K562 (cell line): Measurements from ENCODE around the gene PSMD4. TPM values are rescaled to one million over a fixed set of nuclear protein-coding genes. Genes with fewer than 3 reads are reported as not detected.

Experiments used
- AFF4 ChIP-seq: sonication (generic); formaldehyde crosslinking; IDR thresholded peaks from 2 replicates; pipeline ENCODE4 v1.8.0; 2023; ENCODE audit warnings: mild to moderate bottlenecking, missing genetic modification reagents
- GTF2E2 ChIP-seq: fragments of 200-800 bp; sonication (Bioruptor generic); IDR thresholded peaks from 2 replicates; pipeline ENCODE4 v1.6.1; 2016; ENCODE audit warnings: missing genetic modification characterization, missing compliant biosample characterization
- ZBTB11 ChIP-seq, 3 experiments: fragments of 200-800 bp in 1 of 3; fragments of 250-450 bp in 1 of 3; fragments of 450-650 bp in 1 of 3; sonication (Bioruptor Pico) in 1 of 3; sonication (Bioruptor generic) in 1 of 3; formaldehyde crosslinking in 1 of 3; IDR thresholded peaks; 2 replicates each; pipeline versions ENCODE4 v1.6.1 to v1.8.0; 2016 to 2022; ENCODE audit warnings: mild to moderate bottlenecking in 2 of 3, missing genetic modification characterization in 2 of 3, missing compliant biosample characterization in 1 of 3, moderate library complexity in 1 of 3
- ZNF717 ChIP-seq: fragments of 250-450 bp; sonication (Bioruptor Pico); IDR thresholded peaks from 2 replicates; pipeline ENCODE4 v1.5.0; 2021
- polyA plus RNA-seq, 8 experiments: library from polyadenylated mRNA; depleted of rRNA in 4 of 8; stranded (reverse) in 5 of 8; unstranded in 3 of 8; fragments of >200 nt; fragmentation: Nextera tagmentation in 2 of 8; fragmentation: Illumina TruSeq in 1 of 8; extraction: Ambion mirVana in 2 of 8; extraction: Trizol in 1 of 8; gene quantifications; 2 replicates each; pipeline versions ENCODE4 v1.2.1 to v1.2.3, GENCODE V29; 2011 to 2014; ENCODE audit warnings: inconsistent platforms in 1 of 8, missing spikeins in 1 of 8
- total RNA-seq, 7 experiments: library from RNA; depleted of rRNA in 6 of 7; stranded (reverse); fragments of >200 nt in 6 of 7; fragmentation: Illumina TruSeq in 2 of 7; extraction: Trizol in 2 of 7; gene quantifications; 2 replicates each; pipeline versions ENCODE4 v1.2.1 to v1.2.3, GENCODE V29; 2011 to 2021; ENCODE audit warnings: low replicate concordance in 1 of 7
- TF ChIP-seq, protein P1 (sequence below): fragments of 450-650 bp; conservative IDR thresholded peaks from 2 replicates; pipeline ENCODE4 v1.6.1; 2016; ENCODE audit warnings: missing genetic modification characterization, low read depth, mild to moderate bottlenecking, control low read depth, missing compliant biosample characterization
- TF ChIP-seq, protein P2 (sequence below): fragments of 250-450 bp; sonication (Bioruptor Pico); IDR thresholded peaks from 2 replicates; pipeline ENCODE4 v1.4.0; 2020; ENCODE audit warnings: mild to moderate bottlenecking, moderate library complexity, borderline replicate concordance
- TF ChIP-seq, protein P3 (sequence below): sonication (generic); formaldehyde crosslinking; IDR thresholded peaks from 2 replicates; pipeline ENCODE4 v1.8.0; 2022; ENCODE audit warnings: missing genetic modification reagents, mild to moderate bottlenecking, moderate library complexity, borderline replicate concordance
- TF ChIP-seq, protein P4 (sequence below): fragments of 250-450 bp; sonication (Bioruptor Pico); IDR thresholded peaks from 2 replicates; pipeline ENCODE4 v1.9.0; 2021; ENCODE audit warnings: mild to moderate bottlenecking, inconsistent platforms

PSMD4 gene
- total and polyA plus RNA-seq, 9 of the 15 experiments (the other 6 are each of a cell fraction or from before 2014, with no cell fraction given): 194 to 353 (median 295) TPM

DNA sequence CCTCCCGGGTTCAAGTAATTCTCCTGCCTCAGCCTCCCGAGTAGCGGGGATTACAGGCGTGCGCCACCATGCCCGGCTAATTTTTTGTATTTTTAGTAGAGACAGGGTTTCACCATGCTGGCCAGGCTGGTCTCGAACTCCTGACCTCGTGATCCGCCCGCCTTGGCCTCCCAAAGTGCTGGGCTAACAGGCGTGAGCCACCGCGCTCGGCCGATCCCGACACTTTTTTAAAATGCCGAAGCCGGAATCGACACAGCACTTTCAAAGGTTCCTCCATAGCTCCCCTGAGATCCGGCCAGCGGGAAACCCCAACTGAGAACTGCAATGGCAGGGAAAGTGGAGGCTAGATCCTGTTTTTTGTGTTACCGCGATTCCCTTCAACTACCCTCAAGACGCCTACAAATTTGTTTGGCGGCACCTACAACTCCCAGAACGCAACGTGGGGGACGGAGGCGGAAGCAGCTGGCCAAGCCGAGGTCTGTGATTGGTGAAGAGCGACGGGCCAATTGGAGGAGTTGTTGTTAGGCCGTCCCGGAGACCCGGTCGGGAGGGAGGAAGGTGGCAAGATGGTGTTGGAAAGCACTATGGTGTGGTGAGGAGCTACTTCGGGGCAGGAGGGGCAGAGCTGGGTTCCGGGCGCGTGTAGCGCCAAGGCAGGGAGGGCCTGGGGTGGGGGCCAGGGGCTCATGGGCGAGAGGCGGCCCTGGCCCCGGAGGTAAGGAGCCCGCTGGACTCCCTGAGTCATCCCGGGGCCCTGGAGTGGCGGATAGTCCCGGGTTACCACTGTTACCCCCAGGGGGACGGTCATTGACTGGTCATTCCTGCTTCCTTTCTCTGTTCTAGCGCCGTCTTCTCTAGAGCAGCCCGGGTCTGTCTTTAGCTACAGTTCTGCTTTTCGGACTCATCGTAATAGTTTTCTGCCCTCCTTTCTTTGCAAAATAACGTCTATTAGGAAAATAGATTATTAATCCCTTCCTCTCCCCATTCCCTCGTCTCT is at the start of gene PSMD4 (continued):
- no peak; the same call in 1 of the 2 replicates for TF ChIP-seq GTF2E2 (tag)
- TF ChIP-seq, protein P1, sequence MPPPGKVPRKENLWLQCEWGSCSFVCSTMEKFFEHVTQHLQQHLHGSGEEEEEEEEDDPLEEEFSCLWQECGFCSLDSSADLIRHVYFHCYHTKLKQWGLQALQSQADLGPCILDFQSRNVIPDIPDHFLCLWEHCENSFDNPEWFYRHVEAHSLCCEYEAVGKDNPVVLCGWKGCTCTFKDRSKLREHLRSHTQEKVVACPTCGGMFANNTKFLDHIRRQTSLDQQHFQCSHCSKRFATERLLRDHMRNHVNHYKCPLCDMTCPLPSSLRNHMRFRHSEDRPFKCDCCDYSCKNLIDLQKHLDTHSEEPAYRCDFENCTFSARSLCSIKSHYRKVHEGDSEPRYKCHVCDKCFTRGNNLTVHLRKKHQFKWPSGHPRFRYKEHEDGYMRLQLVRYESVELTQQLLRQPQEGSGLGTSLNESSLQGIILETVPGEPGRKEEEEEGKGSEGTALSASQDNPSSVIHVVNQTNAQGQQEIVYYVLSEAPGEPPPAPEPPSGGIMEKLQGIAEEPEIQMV (tag): no peak
- TF ChIP-seq, protein P2, sequence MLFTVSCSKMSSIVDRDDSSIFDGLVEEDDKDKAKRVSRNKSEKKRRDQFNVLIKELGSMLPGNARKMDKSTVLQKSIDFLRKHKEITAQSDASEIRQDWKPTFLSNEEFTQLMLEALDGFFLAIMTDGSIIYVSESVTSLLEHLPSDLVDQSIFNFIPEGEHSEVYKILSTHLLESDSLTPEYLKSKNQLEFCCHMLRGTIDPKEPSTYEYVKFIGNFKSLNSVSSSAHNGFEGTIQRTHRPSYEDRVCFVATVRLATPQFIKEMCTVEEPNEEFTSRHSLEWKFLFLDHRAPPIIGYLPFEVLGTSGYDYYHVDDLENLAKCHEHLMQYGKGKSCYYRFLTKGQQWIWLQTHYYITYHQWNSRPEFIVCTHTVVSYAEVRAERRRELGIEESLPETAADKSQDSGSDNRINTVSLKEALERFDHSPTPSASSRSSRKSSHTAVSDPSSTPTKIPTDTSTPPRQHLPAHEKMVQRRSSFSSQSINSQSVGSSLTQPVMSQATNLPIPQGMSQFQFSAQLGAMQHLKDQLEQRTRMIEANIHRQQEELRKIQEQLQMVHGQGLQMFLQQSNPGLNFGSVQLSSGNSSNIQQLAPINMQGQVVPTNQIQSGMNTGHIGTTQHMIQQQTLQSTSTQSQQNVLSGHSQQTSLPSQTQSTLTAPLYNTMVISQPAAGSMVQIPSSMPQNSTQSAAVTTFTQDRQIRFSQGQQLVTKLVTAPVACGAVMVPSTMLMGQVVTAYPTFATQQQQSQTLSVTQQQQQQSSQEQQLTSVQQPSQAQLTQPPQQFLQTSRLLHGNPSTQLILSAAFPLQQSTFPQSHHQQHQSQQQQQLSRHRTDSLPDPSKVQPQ (CRISPR knock-in tag): no peak
- TF ChIP-seq, protein P3, sequence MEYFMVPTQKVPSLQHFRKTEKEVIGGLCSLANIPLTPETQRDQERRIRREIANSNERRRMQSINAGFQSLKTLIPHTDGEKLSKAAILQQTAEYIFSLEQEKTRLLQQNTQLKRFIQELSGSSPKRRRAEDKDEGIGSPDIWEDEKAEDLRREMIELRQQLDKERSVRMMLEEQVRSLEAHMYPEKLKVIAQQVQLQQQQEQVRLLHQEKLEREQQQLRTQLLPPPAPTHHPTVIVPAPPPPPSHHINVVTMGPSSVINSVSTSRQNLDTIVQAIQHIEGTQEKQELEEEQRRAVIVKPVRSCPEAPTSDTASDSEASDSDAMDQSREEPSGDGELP (CRISPR knock-in tag): peak; percentile 100
- TF ChIP-seq ZNF717 (CRISPR knock-in tag): no peak
- TF ChIP-seq, protein P4, sequence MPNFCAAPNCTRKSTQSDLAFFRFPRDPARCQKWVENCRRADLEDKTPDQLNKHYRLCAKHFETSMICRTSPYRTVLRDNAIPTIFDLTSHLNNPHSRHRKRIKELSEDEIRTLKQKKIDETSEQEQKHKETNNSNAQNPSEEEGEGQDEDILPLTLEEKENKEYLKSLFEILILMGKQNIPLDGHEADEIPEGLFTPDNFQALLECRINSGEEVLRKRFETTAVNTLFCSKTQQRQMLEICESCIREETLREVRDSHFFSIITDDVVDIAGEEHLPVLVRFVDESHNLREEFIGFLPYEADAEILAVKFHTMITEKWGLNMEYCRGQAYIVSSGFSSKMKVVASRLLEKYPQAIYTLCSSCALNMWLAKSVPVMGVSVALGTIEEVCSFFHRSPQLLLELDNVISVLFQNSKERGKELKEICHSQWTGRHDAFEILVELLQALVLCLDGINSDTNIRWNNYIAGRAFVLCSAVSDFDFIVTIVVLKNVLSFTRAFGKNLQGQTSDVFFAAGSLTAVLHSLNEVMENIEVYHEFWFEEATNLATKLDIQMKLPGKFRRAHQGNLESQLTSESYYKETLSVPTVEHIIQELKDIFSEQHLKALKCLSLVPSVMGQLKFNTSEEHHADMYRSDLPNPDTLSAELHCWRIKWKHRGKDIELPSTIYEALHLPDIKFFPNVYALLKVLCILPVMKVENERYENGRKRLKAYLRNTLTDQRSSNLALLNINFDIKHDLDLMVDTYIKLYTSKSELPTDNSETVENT (CRISPR knock-in tag): no peak; the same call in 1 of the 2 replicates
- TF ChIP-seq ZBTB11 (CRISPR knock-in tag; IDR thresholded peaks at IDR 0.05): no peak; a peak in 1 of 6 replicates
- TF ChIP-seq AFF4: 0 out of 2 replicates have a peak, but pooled peaks have one; percentile 24
